Right kidney (tissue), 1 donor: ENCODE data around the gene SYVN1.
"Not testable (repeated sequence)": the region's sequence is repeated elsewhere in the genome, so short reads cannot be mapped to it uniquely, and the experiment has no call there.

ENCODE experiments used
- DNase-seq: peaks from one replicate; pipeline ENCODE4 v3.0.0-alpha.2; 2016

SYVN1 gene

GRCh38 chr11:65127473-65128181, 6.7 kb downstream of the SYVN1 start:
- no peak for DNase-seq

- no peak for DNase-seq
These were observed 7.6 kb downstream of the SYVN1 start for GRCh38 chr11:65126624-65127274.

DNA sequence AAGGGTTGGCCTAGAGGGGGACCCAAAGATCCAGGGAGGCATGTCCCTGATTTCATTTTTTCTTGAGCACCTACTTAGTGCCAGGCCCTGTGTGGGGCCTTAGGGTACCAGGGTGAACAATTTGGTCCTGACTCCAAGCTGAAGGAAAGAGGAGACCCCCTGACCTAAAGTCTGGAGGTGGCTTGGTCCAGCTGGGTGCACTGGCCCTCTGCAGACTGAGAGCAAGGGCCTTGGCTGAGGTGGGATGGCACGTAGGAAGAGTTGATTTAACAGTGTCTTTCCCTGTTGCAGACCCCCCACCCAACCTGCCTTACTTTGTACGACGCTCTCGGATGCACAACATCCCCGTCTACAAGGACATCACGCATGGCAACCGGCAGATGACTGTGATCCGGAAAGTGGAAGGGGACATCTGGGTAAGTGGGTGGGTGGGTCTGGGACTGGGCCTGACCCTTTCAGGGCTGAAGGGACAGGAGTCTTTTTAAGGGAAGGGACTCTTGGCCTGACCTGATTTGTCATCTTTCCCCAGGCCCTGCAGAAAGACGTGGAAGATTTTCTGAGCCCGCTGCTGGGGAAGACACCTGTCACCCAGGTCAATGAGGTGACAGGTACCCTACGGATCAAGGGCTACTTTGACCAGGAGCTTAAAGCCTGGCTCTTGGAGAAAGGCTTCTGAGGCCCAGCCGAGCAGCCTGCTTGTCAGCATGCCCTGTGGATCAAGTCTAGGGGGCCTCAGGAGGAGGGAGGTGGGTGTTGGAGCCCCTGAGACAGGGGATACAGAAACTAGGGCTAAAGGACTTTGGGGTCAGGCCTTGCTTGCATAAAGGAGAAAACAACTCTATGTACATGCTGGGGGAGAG, 8.9 kb downstream of the SYVN1 start:
- no peak for DNase-seq

GRCh38 chr11:65124480-65125196, 9.7 kb downstream of the SYVN1 start:
- DNase-seq, result no peak

- peak; percentile 88 for DNase-seq
These were observed 12.2 kb downstream of the SYVN1 start, which contains the start of the genes FAU and MRPL49 for GRCh38 chr11:65121865-65122696. TSS of gene FAU (minus strand) at chr11:65122134. CDS start at chr11:65121813, 321 bp downstream. TSS of gene MRPL49 (plus strand) at chr11:65122321. CDS start at chr11:65122347, 26 bp downstream.

DNA sequence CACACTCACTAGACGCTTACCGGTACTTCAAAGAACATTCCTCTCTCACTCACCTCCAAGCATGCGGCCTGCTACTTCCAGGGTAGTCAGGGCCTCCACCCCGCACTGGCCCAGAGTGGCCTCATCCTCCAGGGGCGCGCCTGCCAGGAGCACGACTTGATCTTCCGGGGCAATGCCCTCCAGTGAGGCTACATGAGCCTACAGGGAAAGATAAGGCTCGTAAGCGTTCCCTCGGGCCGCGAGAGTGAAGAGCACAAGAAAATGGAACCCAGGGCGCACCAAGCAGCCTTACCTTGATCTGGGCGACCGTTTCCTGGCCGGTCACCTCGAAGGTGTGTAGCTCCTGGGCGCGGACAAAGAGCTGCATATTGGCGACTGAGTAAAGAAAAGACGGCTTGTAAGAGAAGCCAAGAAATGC, 12.9 kb downstream of the SYVN1 start:
- no peak for DNase-seq

- no peak for DNase-seq
These were observed 13.5 kb downstream of the SYVN1 start for GRCh38 chr11:65120831-65121230.

DNA sequence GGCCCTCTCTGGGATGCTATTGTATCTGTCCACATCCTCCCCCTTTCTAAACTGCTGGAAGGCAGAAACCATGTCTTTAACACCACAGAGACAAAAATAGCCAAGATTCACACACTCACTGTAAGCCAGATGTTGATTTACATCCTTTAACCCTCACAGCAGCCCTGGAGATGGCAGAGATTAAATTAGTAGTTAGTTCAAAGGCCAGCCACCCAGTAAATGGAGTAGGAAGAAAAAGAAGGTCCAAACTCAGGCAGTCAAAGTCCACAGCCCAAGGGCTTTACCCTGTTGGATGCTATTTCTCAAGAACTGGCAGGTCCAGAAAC, 14.7 kb downstream of the SYVN1 start:
- DNase-seq, result no peak

DNA sequence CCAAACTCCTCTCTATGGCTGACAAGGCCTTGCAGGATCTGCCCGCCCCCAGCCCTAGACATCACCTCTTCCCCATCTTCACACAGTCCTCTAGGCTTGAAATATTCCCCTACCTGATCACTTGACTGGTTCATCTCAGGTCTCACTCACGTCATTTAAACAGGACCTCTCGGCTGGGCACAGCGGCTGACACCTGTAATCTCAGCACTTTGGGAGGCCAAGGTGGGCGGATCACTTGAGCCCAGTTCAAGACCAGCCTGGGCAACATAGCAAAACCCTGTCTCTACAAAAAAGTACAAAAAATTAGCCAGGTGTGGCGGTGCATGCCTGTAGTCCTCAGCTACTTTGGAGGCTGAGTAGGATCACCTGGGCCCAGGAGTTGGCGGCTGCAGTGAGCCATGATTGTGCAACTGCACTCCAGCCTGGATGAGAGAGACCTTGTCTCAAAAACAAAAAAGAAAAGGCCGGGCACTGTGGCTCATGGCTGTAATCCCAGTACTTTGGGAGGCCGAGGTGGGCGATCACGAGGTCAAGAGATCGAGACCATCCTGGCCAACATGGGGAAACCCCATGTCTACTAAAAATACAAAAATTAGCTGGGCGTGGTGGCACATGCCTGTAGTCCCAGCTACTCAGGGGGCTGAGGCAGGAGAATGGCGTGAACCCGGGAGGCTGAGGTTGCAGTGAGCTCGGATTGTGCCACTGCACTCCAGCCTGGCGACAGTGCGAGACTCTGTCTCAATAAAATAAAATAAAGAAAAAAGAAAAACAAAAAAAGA, 15.2 kb downstream of the SYVN1 start:
- not testable (repeated sequence) for DNase-seq

DNA sequence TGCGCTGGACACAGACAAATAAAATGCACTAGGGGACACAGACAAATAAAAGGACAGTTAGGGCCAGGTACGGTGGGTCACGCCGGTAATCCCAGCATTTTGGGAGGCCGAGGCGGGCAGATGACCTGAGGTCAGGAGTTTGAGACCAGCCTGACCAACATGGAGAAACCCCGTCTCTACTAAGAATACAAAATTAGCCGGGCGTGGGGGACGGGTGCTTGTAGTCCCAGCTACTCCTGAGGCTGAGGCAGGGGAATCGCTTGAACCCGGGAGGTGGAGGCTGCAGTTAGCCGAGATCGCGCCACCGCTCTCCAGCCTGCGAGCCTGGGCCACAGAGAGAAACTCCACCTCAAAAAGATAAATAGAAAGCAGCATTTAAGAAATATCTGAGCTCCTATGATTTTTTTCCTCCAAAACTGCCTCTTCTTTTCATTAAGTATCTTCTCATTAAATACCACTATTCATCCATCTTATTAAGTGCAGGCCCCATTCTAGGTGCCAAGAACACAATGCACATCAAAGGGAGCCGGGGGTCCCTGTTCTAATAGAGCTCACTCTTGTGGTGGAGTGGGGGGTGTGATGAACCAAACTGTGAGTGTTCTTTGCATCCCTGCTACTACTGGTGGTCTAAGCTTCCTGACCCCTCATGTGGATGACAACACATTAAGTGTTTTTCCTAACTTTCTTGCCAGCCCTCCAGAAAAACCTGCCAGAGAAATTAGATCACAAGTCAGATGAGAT, 16.1 kb downstream of the SYVN1 start:
- no peak for DNase-seq

DNA sequence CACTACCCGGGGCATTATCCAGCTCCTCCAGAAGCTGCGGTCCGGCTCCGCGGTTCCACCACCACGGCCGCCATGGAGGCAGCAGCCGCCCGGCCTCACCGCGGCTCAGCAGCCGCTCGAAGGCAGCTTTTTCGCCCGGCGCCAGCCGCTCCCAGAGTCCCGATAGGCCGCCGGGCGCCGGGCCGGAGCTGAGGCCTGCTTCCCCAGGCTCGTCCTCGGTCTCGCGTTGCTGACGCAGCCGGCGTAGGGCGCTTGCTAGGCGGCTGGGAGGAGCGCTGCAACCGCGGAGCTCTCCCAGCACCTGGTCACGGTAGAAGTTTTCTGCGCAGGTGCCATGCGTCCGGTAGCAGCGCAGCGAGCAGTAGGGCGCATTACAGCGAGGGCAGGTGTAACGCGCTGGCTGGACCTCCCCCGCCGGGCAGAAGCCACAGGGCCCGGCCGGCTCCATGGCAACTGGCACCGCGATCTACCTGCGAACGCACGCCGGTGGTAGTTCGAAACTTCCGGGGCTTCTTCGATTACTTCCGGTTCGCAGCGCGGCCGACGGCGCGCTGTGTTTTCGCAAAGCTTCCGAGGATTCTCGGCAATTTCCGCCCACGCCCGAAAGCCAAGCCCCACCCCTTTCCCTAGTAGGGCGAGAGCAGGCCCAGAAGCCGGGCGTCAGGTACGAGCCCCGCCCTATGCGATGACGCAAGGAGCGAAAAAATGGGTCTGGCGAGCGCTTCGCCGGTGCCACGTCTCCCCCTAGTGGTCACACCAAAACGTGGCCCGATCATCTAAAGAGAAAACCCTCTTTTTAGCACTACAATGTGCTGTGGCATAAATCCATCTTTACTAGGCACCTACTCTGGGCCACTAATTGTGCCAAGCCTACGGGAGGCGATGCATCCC, 16.9 kb downstream of the SYVN1 start, which contains the start of gene ZNHIT2:
Gene ZNHIT2, minus strand, starts transcription at position 496 of the 891 bp plus-strand sequence. Its CDS starts 48 bp downstream, at position 448.
- DNase-seq, result peak; percentile 92

- peak; percentile 54 for DNase-seq
These were observed 17.7 kb downstream of the SYVN1 start for GRCh38 chr11:65116370-65117205.

- no peak for DNase-seq
These were observed 18.8 kb downstream of the SYVN1 start for GRCh38 chr11:65115361-65116082.

- no peak for DNase-seq
These were observed 19.7 kb downstream of the SYVN1 start for GRCh38 chr11:65114538-65115171.

DNA sequence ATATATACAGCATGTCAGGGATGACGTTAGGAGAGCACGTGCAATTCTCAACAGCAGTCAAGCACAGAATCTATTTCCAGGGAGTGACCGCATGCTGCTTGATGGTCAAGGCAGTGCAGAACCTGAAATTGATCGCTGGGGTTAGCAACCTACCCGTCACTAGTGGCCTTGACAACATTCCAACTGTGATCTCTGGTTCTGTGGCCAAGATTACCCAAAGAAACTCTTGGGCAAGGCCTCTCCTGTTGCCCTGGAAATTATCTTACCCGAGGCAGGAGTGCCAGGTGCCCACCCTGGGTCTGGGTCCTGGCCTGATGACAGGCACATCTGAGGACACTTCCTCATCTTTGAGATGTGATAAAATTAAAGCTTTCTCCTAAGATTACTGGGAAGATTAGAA, 20.5 kb downstream of the SYVN1 start:
- no peak for DNase-seq

- DNase-seq, result no peak
These were observed 21.0 kb downstream of the SYVN1 start for GRCh38 chr11:65113361-65113756.
